Brain microvascular endothelial cell (primary cell): Measurements from ENCODE around the gene FAM20A.
"Not testable (repeated sequence)": the region's sequence is repeated elsewhere in the genome, so short reads cannot be mapped to it uniquely, and the experiment has no call there.

Experiments
- DNase-seq: peaks from one replicate; pipeline ENCODE4 v3.0.0-alpha.2; 2020
- H3K27ac ChIP-seq: fragments of 250-450 bp; sonication (Bioruptor Pico); 2 replicates; pipeline ENCODE4 v1.5.1; 2020; ENCODE audit warnings: mild to moderate bottlenecking, moderate library complexity
- H3K27me3 ChIP-seq: fragments of 250-450 bp; sonication (Bioruptor Pico); replicated peaks from 2 replicates; pipeline ENCODE4 v1.5.1; 2020; ENCODE audit warnings: mild to moderate bottlenecking
- H3K36me3 ChIP-seq: fragments of 250-450 bp; sonication (Bioruptor Pico); replicated peaks from 2 replicates; pipeline ENCODE4 v1.5.1; 2020; ENCODE audit warnings: mild to moderate bottlenecking
- H3K4me3 ChIP-seq: 2 replicates; pipeline ENCODE4 v1.5.1; 2011; ENCODE audit warnings: low read depth, mild to moderate bottlenecking, control low read depth, low read length, moderate library complexity
- CTCF ChIP-seq: IDR thresholded peaks from 2 replicates; pipeline ENCODE4 v1.5.1; 2011; ENCODE audit warnings: low read depth, mild to moderate bottlenecking, moderate library complexity, low read length, control low read depth, inconsistent platforms; ENCODE audit errors: missing control alignments
- in situ Hi-C: cut with HindIII; loops from 2 replicates; pipeline ENCODE4 v1.10.0; 2017; ENCODE audit warnings: low sequenced_read_pairs, low pct_ligation_motif_present

FAM20A gene

DNA sequence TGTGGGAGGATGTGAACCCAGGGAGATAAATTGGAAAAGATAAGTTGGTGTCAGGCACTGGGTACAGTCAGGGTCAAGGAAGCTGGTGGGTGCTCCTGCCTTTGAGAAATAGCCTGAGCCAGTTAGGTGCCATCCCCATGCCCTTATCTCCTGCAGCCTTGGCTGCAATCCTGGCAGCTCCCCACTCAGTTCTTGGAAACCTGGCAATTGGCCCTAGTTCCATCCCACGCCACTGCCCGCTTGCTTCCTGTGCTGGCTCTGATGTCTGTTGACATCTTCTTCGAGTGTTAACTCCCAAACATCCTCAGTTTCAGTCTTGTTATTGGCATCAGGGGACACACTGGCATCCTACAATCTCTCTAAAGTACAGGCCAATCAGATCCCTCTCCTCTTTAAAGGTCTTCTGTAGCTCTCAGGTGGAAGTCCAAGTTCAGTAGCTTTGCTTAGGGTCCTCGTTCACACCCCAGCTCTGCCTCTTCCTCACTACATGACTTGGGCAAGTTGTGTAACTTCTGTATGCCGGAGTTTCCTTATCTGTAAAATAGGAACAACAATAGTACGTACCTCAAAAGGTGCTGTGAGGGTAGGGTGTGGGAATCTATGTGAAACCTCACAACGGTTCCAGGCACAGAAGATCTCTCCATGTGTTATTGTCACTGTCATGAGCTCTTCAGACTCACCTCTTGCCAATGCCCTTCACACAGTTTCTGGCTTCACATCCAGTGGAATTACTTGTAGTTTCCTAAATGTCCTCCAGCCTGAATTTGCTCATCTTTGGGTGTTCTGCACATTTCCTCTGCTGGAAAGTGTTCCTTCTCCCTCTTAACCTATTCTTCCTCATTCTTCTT, 102.5 kb downstream of the FAM20A start:
- no peak for TF ChIP-seq CTCF
- Histone ChIP-seq H3K36me3 (no peaks in the 10 kb centered on the region), H3K4me3 (no peak overlapping the region), H3K27me3 (no peaks in the 10 kb centered on the region), H3K27ac (no peak overlapping the region)
- DNase-seq, result no peak
- in situ Hi-C loops, result no loop called here

DNA sequence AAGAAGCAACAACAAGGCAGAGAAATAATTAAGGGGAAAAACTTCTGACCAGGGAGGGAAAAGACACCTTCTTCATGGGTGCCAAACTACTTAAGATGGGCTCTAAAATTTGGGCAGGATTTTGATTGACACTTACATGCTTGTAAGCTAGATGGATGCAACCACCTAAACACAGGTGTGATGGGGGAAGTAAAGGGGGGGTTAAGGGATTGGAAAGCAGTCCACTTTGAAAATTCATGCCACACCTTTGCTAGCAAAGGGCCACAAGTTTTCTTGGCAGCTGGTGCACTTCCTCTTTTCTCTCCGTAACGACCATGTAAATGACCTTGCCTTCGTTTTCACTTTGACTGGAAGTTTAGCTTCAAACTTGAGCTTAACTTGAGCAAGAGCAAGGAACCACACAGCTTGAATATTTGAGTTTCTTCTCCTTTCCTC, 103.3 kb downstream of the FAM20A start:
- Histone ChIP-seq H3K27me3 (no peaks in the 10 kb centered on the region), H3K4me3 (no peak overlapping the region), H3K36me3 (no peaks in the 10 kb centered on the region), H3K27ac (no peak overlapping the region)
- in situ Hi-C loops, result no loop called here
- no peak for DNase-seq
- TF ChIP-seq CTCF, result no peak

- in situ Hi-C loops, result no loop called here
- H3K36me3 ChIP-seq, result no peaks in the 10 kb centered on the region
- TF ChIP-seq CTCF, result no peak
- DNase-seq, result no peak
- no peaks in the 10 kb centered on the region for H3K27me3 ChIP-seq
- H3K4me3 ChIP-seq, result no peak overlapping the region
- H3K27ac ChIP-seq, result no peak overlapping the region
Observed at GRCh38 chr17:68495081-68495480, 106.1 kb downstream of the FAM20A start.

GRCh38 chr17:68492394-68493054, 108.6 kb downstream of the FAM20A start:
- H3K27me3 ChIP-seq, H3K4me3 ChIP-seq, DNase-seq, in situ Hi-C loops, H3K27ac ChIP-seq, H3K36me3 ChIP-seq: not testable (repeated sequence)

- Histone ChIP-seq H3K4me3 (no peak overlapping the region), H3K27ac (no peak overlapping the region), H3K36me3 (no peaks in the 10 kb centered on the region), H3K27me3 (no peaks in the 10 kb centered on the region)
- in situ Hi-C loops, result no loop called here
- no peak for TF ChIP-seq CTCF
- no peak for DNase-seq
Observed at GRCh38 chr17:68491381-68492231, 109.6 kb downstream of the FAM20A start.

GRCh38 chr17:68489919-68490318, 111.2 kb downstream of the FAM20A start:
- H3K27ac ChIP-seq, result no peak overlapping the region
- in situ Hi-C loops, result no loop called here

More at GRCh38 chr17:68489919-68490318, 111.2 kb downstream of the FAM20A start:
- no peaks in the 10 kb centered on the region for H3K36me3 ChIP-seq
- no peaks in the 10 kb centered on the region for H3K27me3 ChIP-seq
- H3K4me3 ChIP-seq, result no peak overlapping the region
- no peak for TF ChIP-seq CTCF
- no peak for DNase-seq
